K562 (cell line): Measurements from ENCODE around the gene ARSA.
"Not testable (repeated sequence)": the region's sequence is repeated elsewhere in the genome, so short reads cannot be mapped to it uniquely, and the experiment has no call there.

Source experiments
- FOXK2 ChIP-seq, 2 experiments: fragments of 450-650 bp; IDR thresholded peaks in 1 of 2; conservative IDR thresholded peaks in 1 of 2; 2 replicates each; pipeline ENCODE4 v1.6.1; 2016; ENCODE audit warnings: low read depth in 2 of 2, mild to moderate bottlenecking in 1 of 2
- JUND ChIP-seq, 2 experiments: IDR thresholded peaks; 2 replicates in 1 of 2; 3 replicates in 1 of 2; pipeline ENCODE4 v1.6.1; 2011; ENCODE audit warnings: borderline replicate concordance in 2 of 2, low read depth in 2 of 2, low read length in 2 of 2, improper control_type of control experiment in 1 of 2, missing biosample characterization in 1 of 2, missing genetic modification characterization in 1 of 2, missing genetic modification reagents in 1 of 2
- KDM1A ChIP-seq, 2 experiments: fragments of 450-650 bp; IDR thresholded peaks; 2 replicates each; pipeline ENCODE4 v1.6.1; 2016; ENCODE audit warnings: mild to moderate bottlenecking in 2 of 2
- MXI1 ChIP-seq: IDR thresholded peaks from 2 replicates; pipeline ENCODE4 v1.6.1; 2011; ENCODE audit warnings: low read depth, mild to moderate bottlenecking, improper control_type of control experiment, low read length
- POLR2A ChIP-seq: fragments of 450-650 bp; conservative IDR thresholded peaks from 2 replicates; pipeline ENCODE4 v1.6.1; 2016
- TSC22D4 ChIP-seq: fragments of 450-650 bp; IDR thresholded peaks from 2 replicates; pipeline ENCODE4 v1.6.1; 2016; ENCODE audit warnings: missing genetic modification characterization, missing biosample characterization, control low read depth
- ZNF133 ChIP-seq: fragments of 250-450 bp; sonication (Bioruptor Pico); IDR thresholded peaks from 2 replicates; pipeline ENCODE4 v1.4.0; 2020; ENCODE audit warnings: mild to moderate bottlenecking
- ZNF143 ChIP-seq: sonication (generic); formaldehyde crosslinking; IDR thresholded peaks from 2 replicates; pipeline ENCODE4 v1.9.0; 2022; ENCODE audit warnings: mild to moderate bottlenecking, missing genetic modification reagents
- ZNF668 ChIP-seq: fragments of 250-450 bp; sonication (Bioruptor Pico); IDR thresholded peaks from 2 replicates; pipeline ENCODE4 v1.8.0; 2022; ENCODE audit warnings: mild to moderate bottlenecking, inconsistent platforms
- ZNF699 ChIP-seq: fragments of 250-450 bp; sonication (Bioruptor Pico); IDR thresholded peaks from 2 replicates; pipeline ENCODE4 v1.8.0; 2021; ENCODE audit warnings: mild to moderate bottlenecking, moderate library complexity; ENCODE audit not compliant: insufficient replicate concordance
- ZNF707 ChIP-seq: fragments of 250-450 bp; sonication (Bioruptor Pico); conservative IDR thresholded peaks from 2 replicates; pipeline ENCODE4 v1.8.0; 2022; ENCODE audit warnings: inconsistent platforms, mild to moderate bottlenecking, moderate library complexity
- TF ChIP-seq, protein P1 (sequence below): sonication (generic); formaldehyde crosslinking; IDR thresholded peaks from 2 replicates; pipeline ENCODE4 v1.8.1; 2023; ENCODE audit warnings: mild to moderate bottlenecking, missing genetic modification reagents, moderate library complexity

DNA sequence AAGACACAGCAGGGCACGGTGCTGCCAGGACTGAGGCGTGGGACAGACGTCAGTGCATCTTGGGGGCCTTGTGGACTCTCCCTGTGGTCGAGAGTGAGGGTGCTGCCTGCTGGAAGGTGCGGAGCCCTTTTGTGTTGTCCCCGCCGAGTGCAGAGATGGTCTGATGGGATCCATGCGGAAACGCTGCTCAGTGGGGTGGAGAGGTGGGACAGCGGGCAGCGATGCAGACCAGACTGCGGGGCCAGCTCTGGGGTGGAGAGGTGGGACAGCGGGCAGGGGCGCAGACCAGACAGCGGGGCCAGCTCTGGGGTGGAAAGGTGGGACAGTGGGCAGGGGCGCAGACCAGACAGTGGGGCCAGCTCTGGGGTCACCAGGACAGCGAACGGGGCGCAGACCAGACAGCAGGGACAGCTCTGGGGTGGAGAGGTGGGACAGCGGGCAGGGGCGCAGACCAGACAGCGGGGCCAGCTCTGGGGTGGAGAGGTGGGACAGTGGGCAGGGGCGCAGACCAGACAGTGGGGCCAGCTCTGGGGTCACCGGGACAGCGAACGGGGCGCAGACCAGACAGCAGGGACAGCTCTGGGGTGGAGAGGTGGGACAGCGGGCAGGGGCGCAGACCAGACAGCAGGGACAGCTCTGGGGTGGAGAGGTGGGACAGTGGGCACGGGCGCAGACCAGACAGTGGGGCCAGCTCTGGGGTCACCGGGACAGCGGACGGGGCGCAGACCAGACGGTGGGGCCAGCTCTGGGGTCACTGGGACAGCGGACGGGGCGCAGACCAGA is 19.7 kb downstream of the ARSA start:
- not testable (repeated sequence) for TF ChIP-seq JUND (IDR thresholded peaks at IDR 0.05; ENCODE audit: borderline replicate concordance, low read depth, low read length); JUND (tag; IDR thresholded peaks at IDR 0.05; ENCODE audit: borderline replicate concordance, low read depth, low read length); ZNF707 (CRISPR knock-in tag); FOXK2 (conservative IDR thresholded peaks at IDR 0.05 in 1 of 2, IDR thresholded peaks at IDR 0.05 in 1 of 2; ENCODE audit: low read depth in 2 of 2); ZNF133 (CRISPR knock-in tag); TSC22D4 (tag); ZNF668 (CRISPR knock-in tag); MXI1; POLR2A; ZNF143 (CRISPR knock-in tag); KDM1A (IDR thresholded peaks at IDR 0.05); ZNF699 (CRISPR knock-in tag)
- TF ChIP-seq, protein P1, sequence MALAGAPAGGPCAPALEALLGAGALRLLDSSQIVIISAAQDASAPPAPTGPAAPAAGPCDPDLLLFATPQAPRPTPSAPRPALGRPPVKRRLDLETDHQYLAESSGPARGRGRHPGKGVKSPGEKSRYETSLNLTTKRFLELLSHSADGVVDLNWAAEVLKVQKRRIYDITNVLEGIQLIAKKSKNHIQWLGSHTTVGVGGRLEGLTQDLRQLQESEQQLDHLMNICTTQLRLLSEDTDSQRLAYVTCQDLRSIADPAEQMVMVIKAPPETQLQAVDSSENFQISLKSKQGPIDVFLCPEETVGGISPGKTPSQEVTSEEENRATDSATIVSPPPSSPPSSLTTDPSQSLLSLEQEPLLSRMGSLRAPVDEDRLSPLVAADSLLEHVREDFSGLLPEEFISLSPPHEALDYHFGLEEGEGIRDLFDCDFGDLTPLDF (CRISPR knock-in tag): not testable (repeated sequence)
